ENCODE data around the gene KIF2B.
"Not testable (repeated sequence)": the region's sequence is repeated elsewhere in the genome, so short reads cannot be mapped to it uniquely, and the experiment has no call there.

Gene KIF2B

GRCh38 chr17:53837131-53837530, 14.4 kb downstream of the KIF2B start:
- no peak overlapping the region for H2AFZ ChIP-seq (ENCODE audit: low read length)
- no peak overlapping the region for H3K9ac ChIP-seq (ENCODE audit: low read length)
- H3K4me1 ChIP-seq (ENCODE audit: low read length) = peaks cover 25% of the 10 kb centered on the region
- H3K27ac ChIP-seq (ENCODE audit: low read length) = no peak overlapping the region
- no peak overlapping the region for H3K4me3 ChIP-seq (ENCODE audit: low read length)
- no peak overlapping the region for H3K4me2 ChIP-seq (ENCODE audit: low read depth, low read length)
- no peaks in the 10 kb centered on the region for H3K36me3 ChIP-seq (replicated peaks; ENCODE audit: insufficient read depth, low read length)
- no peaks in the 10 kb centered on the region for H3K9me3 ChIP-seq (replicated peaks; ENCODE audit: insufficient read depth, low read length)
- H4K20me1 ChIP-seq (ENCODE audit: insufficient read depth, low read length) = no peaks in the 10 kb centered on the region
- H3K27me3 ChIP-seq (replicated peaks; ENCODE audit: insufficient read depth, low read length) = no peaks in the 10 kb centered on the region
- TF ChIP-seq EZH2phosphoT487 (IDR thresholded peaks at IDR 0.05; ENCODE audit: low read length) (no peak), EZH2 (optimal IDR thresholded peaks at IDR 0.05; ENCODE audit: low read depth, low read length) (no peak), CTCF (IDR thresholded peaks at IDR 0.05; ENCODE audit: low read length) (no peak)
- DNase-seq = no peak
- H3F3A ChIP-seq (ENCODE audit: insufficient read depth, low read length) = no peaks in the 10 kb centered on the region
- no peaks in the 10 kb centered on the region for H3K79me2 ChIP-seq (ENCODE audit: low read length)
- 0 out of 2 replicates have a peak, but pooled peaks cover 2% of the 10 kb centered on the region for H3K9me2 ChIP-seq (replicated peaks; ENCODE audit: insufficient read depth, low read length)

- no peaks in the 10 kb centered on the region; the same call in 1 of the 2 replicates for H3F3A ChIP-seq (ENCODE audit: insufficient read depth, low read length)
- H3K27ac ChIP-seq (ENCODE audit: low read length) = peak overlapping the region; percentile 25; the same call in 1 of the 2 replicates
- H3K9ac ChIP-seq (ENCODE audit: low read length) = no peak overlapping the region; the same call in 1 of the 2 replicates
- H3K36me3 ChIP-seq (replicated peaks; ENCODE audit: insufficient read depth, low read length) = no peaks in the 10 kb centered on the region
- H3K4me3 ChIP-seq (ENCODE audit: low read length) = peak overlapping the region; percentile 51
- no peaks in the 10 kb centered on the region for H3K9me3 ChIP-seq (replicated peaks; ENCODE audit: insufficient read depth, low read length)
- TF ChIP-seq EZH2 (optimal IDR thresholded peaks at IDR 0.05; ENCODE audit: low read depth, low read length) (no peak), EZH2phosphoT487 (IDR thresholded peaks at IDR 0.05; ENCODE audit: low read length) (no peak), CTCF (IDR thresholded peaks at IDR 0.05; ENCODE audit: low read length) (no peak)
- H3K9me2 ChIP-seq (replicated peaks; ENCODE audit: insufficient read depth, low read length) = no peaks in the 10 kb centered on the region
- H2AFZ ChIP-seq (ENCODE audit: low read length) = peak overlapping the region; percentile 83
- H3K79me2 ChIP-seq (ENCODE audit: low read length) = no peaks in the 10 kb centered on the region
- peaks cover 11% of the 10 kb centered on the region for H3K4me1 ChIP-seq (ENCODE audit: low read length)
- H4K20me1 ChIP-seq (ENCODE audit: insufficient read depth, low read length) = no peaks in the 10 kb centered on the region
- H3K4me2 ChIP-seq (ENCODE audit: low read depth, low read length) = peak overlapping the region; percentile 65
- H3K27me3 ChIP-seq (replicated peaks; ENCODE audit: insufficient read depth, low read length) = no peaks in the 10 kb centered on the region
- DNase-seq = peak; percentile 80
Observed at GRCh38 chr17:53844491-53845107, 21.9 kb downstream of the KIF2B start.

GRCh38 chr17:53871128-53871527, 48.4 kb downstream of the KIF2B start:
- H3K4me3 ChIP-seq (ENCODE audit: low read length); H3K27ac ChIP-seq (ENCODE audit: low read length); H3K36me3 ChIP-seq (replicated peaks; ENCODE audit: insufficient read depth, low read length); H4K20me1 ChIP-seq (ENCODE audit: insufficient read depth, low read length); DNase-seq; H3K4me1 ChIP-seq (ENCODE audit: low read length); H3K27me3 ChIP-seq (replicated peaks; ENCODE audit: insufficient read depth, low read length); H3K9me3 ChIP-seq (replicated peaks; ENCODE audit: insufficient read depth, low read length); H3K9ac ChIP-seq (ENCODE audit: low read length); H3F3A ChIP-seq (ENCODE audit: insufficient read depth, low read length); H3K9me2 ChIP-seq (replicated peaks; ENCODE audit: insufficient read depth, low read length); H2AFZ ChIP-seq (ENCODE audit: low read length); H3K4me2 ChIP-seq (ENCODE audit: low read depth, low read length); H3K79me2 ChIP-seq (ENCODE audit: low read length): not testable (repeated sequence)
